SU-DHL-6 (cell line): ENCODE results near the gene SHROOM4.

ENCODE experiments used
- CTCF ChIP-seq: fragments of 200-600 bp; sonication (generic); IDR thresholded peaks from one replicate; pipeline ENCODE4 v1.5.1; 2017; ENCODE audit warnings: antibody characterized with exemption, mild to moderate bottlenecking, low read length, moderate library complexity; ENCODE audit not compliant: insufficient read depth, poor library complexity, severe bottlenecking
- EZH2phosphoT487 ChIP-seq: fragments of 200-600 bp; sonication (generic), shearing (Covaris generic); conservative IDR thresholded peaks from 2 replicates; pipeline ENCODE4 v1.6.1; 2018; ENCODE audit warnings: mild to moderate bottlenecking, antibody characterized with exemption, low read length, moderate library complexity, mixed read lengths

DNA sequence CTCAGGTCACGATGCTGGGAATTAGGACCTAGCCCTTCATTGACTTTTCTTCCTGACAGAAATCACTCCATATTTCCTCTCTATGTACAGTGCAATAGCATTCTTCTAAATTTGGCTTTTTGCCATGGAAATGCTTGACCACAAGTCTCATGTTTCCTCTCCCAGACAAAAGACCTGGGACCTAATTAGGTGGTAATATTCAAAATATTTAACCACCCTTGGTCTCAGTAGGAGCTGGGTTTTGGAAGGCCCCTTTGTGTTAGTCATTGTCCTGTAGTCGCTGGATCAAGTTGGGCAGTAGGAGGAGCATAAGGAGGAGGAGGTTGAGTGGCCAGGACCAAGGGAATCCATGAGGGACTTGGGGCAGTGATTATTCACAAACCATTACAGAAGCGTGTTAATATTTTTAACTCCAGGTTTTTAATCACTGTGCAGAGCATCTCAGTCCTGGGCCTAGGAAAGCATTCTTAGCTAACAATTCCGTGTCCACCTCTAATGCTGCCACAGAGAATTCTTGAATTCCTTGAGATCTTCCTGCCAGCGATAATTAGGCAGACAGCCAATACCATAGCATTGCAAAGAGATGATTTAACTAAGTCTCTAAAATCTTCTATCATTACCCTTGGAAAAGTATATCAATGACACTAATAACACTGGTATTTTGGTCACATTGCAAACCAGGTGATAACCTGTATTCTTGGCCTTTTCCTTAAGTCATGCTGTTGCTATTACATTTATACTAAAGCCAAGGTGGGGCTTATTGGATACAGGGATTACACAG lies 25.0 kb upstream of the SHROOM4 start:
- TF ChIP-seq CTCF: no peak
- no peak for TF ChIP-seq EZH2phosphoT487
